Activated naive CD8-positive, alpha-beta T cell (primary cell): ENCODE results near the gene NRBP1.
A peak's percentile ranks its signal among the peaks of the same experiment; 100 is the strongest.

Experiments
- H3K27ac Mint-ChIP-seq: one replicate; pipeline ENCODE4 v1.8.0; 2021; ENCODE audit warnings: mixed read lengths
- H3K27me3 Mint-ChIP-seq: one replicate; pipeline ENCODE4 v1.8.0; 2021; ENCODE audit warnings: mixed read lengths
- H3K36me3 Mint-ChIP-seq: one replicate; pipeline ENCODE4 v1.8.0; 2021; ENCODE audit warnings: mixed read lengths
- H3K4me1 Mint-ChIP-seq: one replicate; pipeline ENCODE4 v1.8.0; 2021; ENCODE audit warnings: low read depth, mixed read lengths
- H3K4me3 Mint-ChIP-seq: one replicate; pipeline ENCODE4 v1.8.0; 2021; ENCODE audit warnings: mild to moderate bottlenecking, mixed read lengths
- H3K9me3 Mint-ChIP-seq: one replicate; pipeline ENCODE4 v1.8.0; 2021; ENCODE audit warnings: low read depth, mixed read lengths

NRBP1 gene

DNA sequence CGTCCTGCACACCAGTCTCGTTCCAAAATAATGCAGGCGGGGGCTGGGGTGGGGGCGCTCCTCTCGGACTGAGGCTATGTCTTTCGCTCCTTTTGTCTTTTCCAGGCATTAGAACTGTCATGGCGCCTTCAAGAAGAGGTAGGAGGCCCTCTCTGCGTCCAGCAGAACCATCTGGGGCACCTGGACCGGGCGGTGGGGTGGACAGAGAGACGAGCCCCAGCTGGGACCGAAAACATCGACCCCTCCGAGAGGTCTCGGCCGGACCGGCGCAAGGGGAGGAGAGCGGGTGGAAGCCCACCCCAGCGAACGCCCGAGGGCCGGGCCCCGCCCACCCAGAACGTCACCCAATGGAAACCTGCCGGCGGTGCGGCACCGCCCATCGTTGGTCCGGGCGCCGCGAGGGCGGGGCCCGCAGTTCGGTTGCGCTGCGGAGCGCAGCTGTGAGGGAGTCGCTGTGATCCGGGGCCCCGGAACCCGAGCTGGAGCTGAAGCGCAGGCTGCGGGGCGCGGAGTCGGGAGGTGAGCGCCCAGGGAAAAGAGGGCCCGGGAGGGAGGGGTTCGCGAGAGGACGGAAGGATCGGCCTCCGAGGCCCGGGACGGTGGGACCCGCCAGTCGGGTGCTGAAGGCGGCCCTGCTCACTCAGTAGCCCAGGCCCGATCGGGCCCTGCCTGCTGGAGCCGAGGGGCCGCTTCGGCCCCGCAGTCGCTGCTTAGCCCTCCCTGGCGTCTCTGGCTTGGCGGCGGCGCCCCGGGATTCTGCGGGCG is at the start of gene NRBP1:
TSS of gene NRBP1 (plus strand) at position 419 of the 765 bp plus-strand sequence. CDS start 4,643 bp downstream, outside the sequence.
- Mint-ChIP-seq H3K27me3 (no peaks in the 10 kb centered on the region), H3K4me1 (peaks cover 40% of the 10 kb centered on the region), H3K4me3 (peak within 1 kb of the TSS; percentile 98), H3K9me3 (no peaks in the 10 kb centered on the region), H3K27ac (peak within 1 kb of the TSS; percentile 97), H3K36me3 (no peaks in the 10 kb centered on the region)

DNA sequence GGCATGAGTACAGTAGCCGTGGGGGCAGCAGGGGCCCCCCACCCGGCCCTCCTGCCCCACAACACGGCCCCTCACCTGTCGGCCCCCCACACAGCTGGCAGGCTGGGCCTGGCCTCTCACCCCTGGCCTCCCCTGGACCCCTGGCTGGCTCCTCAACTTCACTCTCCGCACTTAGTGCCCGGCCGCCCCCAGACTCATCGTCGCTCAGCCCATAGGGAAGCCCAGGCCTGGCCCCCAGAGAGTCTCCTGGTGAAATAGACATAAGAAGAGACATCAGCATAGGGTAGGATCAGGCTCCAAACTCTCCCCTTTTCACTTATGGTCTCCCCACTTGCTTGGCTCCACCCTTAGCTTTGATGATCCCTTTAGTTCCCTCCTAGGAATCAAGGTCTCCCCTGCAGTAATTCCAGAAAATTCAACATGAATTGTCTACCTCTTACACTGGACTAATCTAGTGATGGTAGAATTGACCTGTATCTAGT is 49.6 kb upstream of the NRBP1 start:
- H3K9me3 Mint-ChIP-seq, result no peaks in the 10 kb centered on the region
- peaks cover 21% of the 10 kb centered on the region for H3K4me1 Mint-ChIP-seq

GRCh38 chr2:27379383-27379835 is 49.0 kb upstream of the NRBP1 start:
- H3K27ac Mint-ChIP-seq, result peak overlapping the region; percentile 96
- H3K9me3 Mint-ChIP-seq, result no peaks in the 10 kb centered on the region
- H3K27me3 Mint-ChIP-seq, result no peaks in the 10 kb centered on the region

More for the DNA sequence above, 49.6 kb upstream of the NRBP1 start:
- H3K27ac Mint-ChIP-seq, result peak overlapping the region; percentile 96
- H3K27me3 Mint-ChIP-seq, result no peaks in the 10 kb centered on the region
- H3K36me3 Mint-ChIP-seq, result peaks cover 2% of the 10 kb centered on the region
- peak overlapping the region; percentile 93 for H3K4me3 Mint-ChIP-seq

DNA sequence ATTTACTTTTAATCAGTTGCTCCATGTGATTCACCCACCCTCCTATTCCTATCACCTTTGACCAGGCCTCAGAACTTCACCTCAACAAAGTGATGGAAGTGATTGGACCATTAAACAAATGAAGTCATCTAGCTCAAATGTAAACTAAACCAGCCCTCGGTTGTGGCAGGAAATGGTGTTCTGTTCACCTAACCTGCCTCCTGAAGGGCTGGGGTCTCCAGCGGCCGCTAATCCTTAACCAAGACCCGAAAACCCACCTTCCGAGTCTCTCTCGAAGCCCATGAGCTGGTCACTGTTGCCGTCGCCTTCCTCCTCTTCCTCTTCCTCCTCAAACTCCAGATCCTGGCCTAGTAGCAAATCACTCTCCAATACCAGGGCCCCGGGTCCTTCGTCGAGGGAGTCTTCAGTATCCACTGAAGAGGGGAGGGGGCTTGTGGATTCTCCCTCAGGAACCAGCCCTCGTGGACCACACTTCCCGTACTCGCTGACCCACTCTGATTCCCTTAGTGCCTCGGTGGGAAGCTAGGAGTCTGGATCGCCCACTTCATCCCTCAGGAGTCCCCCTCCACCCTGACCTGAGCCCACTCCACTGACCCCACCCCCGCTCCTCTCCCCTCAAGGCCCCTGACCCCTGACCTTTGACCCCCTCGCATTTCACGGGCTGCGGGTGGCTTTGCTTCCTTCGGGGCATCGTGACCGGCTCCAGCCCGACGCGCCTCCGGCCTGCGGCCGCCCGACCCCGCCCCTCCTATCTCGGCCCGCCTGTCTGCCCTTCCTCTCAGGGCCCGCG is 48.4 kb upstream of the NRBP1 start:
- peak overlapping the region; percentile 96 for H3K27ac Mint-ChIP-seq
- H3K9me3 Mint-ChIP-seq, result no peaks in the 10 kb centered on the region
- no peaks in the 10 kb centered on the region for H3K27me3 Mint-ChIP-seq
- peaks cover 6% of the 10 kb centered on the region for H3K36me3 Mint-ChIP-seq
- H3K4me3 Mint-ChIP-seq, result peak overlapping the region; percentile 93
- peaks cover 21% of the 10 kb centered on the region for H3K4me1 Mint-ChIP-seq

More at GRCh38 chr2:27379383-27379835, 49.0 kb upstream of the NRBP1 start:
- Mint-ChIP-seq H3K4me3 (peak overlapping the region; percentile 93), H3K36me3 (peaks cover 5% of the 10 kb centered on the region), H3K4me1 (peaks cover 22% of the 10 kb centered on the region)

DNA sequence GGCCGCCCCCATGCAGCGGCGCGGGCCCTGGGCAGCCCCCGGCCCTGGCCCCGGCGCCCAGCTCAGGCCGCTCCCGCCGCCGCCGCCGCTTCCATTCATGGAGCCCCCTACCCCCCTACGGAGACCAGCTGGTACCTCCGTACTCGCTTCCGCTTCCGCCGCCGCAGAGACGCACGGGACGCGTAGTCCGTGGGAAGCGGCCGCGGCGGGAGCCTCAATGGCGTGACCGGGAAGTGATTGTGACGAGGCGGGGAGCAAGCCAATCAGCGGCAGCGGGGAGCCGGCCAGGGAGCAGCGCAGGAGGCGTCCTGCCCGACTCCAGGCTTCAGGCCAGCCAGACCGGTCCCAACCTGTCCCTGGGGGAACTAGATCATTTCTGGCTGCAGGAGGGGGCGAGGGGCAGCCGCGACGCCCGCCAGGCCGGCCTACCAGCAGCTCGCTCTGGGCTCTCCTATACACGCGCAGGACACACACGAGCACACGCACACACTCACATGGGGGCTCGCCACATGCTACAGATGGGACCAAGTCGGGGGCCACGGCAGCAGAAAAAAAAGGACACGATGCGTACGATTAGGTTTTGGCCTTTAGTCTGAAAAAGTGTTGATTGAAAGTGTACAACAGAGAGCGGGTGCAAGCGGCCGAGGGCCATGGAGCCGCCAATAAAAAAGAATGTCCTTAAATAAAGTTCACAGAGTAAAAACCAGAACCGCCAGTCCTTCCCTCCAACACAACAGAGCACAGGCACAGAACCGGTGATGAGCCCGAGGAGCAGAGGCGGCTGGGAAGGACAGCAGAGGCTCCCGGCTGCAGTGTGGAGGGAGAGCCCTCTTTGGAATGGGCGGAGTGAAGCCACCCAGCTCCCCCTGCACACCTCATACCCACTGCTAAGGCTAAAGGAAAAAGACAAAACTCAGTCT is 47.5 kb upstream of the NRBP1 start, which contains the start of gene ZNF513:
TSS of gene ZNF513 (minus strand) at position 109 of the 920 bp plus-strand sequence. CDS start 208 bp downstream, outside the sequence.
- Mint-ChIP-seq H3K9me3 (no peaks in the 10 kb centered on the region), H3K27ac (peak within 1 kb of the TSS; percentile 96), H3K4me1 (peaks cover 21% of the 10 kb centered on the region), H3K27me3 (no peaks in the 10 kb centered on the region), H3K4me3 (peak within 1 kb of the TSS; percentile 93), H3K36me3 (peaks cover 12% of the 10 kb centered on the region)

DNA sequence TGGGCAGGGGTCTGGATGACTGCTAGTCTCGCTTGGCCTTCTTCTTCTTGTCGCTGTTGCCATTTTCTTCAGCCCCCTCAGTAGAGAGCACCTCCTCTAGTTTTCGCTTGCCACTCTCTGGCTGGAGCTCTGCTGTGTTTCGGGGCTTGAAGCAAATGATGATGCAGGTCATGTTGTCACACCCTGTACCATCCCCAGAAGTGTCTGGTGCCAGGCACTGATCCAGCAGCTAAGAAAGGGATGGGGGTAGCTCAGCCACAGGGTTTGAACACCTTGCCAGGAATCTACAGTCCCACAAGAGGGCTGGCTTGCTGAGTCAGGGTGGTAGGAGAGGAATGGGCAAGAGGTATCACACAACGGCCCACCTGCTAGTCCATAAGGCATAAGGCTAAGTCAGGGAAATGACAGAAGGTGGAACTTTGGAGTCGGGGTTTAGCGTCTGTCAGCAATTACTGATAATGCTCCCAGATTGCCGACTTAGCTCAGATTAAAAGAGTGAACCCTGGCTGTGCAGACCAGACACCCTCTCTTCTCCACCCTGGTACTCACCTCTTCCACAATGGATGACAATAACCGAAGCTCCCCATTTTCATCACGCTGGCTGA is 46.8 kb upstream of the NRBP1 start:
- Mint-ChIP-seq H3K4me1 (peaks cover 21% of the 10 kb centered on the region), H3K36me3 (peaks cover 12% of the 10 kb centered on the region), H3K4me3 (peak overlapping the region; percentile 85), H3K27ac (peak overlapping the region; percentile 94), H3K27me3 (no peaks in the 10 kb centered on the region), H3K9me3 (no peaks in the 10 kb centered on the region)

DNA sequence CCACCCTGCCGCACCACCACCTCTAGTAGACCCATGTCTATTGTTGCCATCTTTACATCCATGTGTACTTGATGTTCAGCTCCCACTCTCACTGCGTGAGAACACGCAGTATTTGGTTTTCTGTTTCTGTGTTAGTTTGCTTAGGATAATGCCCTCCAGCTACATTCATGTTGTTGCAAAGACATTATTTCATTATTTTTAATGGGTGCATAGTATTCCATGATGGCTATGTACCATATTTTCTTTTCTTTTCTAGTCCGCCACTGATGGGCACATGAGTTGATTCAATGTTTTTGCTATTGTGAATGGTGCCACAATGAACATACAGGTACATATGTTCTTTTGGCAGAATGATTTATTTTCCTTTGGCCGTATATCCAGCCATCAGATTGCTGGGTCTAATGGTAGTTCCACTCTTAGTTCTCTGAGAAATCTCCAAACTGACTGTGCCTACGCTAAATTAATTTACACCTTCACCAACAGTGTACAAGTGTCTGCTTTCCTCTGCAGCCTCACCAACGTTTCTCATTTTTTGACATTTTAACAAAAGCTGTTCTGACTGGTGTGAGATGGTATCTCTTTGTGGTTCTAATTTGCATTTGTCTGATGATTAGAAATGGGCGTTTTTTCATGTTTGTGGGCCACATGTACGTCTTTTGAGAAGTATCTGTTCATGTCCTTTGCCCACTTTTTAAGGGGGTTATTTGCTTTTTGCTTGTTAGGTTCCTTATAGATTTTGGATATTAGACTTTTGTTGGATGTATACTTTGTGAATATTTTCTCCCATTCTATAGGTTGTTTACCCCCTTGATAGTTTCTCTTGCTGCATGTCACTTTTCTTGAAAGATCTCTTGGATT is 37.4 kb upstream of the NRBP1 start:
- peak overlapping the region; percentile 41 for H3K27ac Mint-ChIP-seq
- H3K9me3 Mint-ChIP-seq, result no peaks in the 10 kb centered on the region
- peaks cover 10% of the 10 kb centered on the region for H3K36me3 Mint-ChIP-seq
- peaks cover 25% of the 10 kb centered on the region for H3K4me1 Mint-ChIP-seq
- peak overlapping the region; percentile 49 for H3K4me3 Mint-ChIP-seq
- H3K27me3 Mint-ChIP-seq, result no peaks in the 10 kb centered on the region

DNA sequence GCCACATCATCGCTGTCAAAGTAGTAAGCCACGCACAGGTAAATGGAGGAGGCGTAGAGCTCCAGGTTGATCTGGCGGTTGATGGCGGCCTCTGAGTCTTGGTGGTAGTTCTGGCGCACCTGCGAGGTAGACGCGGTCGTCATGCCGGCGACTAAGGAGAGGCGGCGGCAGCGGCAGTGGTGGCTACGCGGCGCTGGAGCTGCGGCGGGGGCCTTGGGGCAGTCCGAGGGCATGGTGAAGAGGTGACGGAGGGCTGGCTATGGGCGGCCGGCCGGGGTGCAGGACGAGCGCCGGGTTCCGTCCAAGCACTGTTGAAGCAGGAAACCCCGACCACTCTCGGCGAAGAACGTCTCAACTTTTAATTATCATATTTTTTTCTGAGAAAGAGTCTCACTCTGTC is 35.2 kb upstream of the NRBP1 start:
- Mint-ChIP-seq H3K27me3 (no peaks in the 10 kb centered on the region), H3K27ac (no peak overlapping the region), H3K9me3 (no peaks in the 10 kb centered on the region), H3K4me1 (peaks cover 38% of the 10 kb centered on the region), H3K36me3 (peaks cover 10% of the 10 kb centered on the region), H3K4me3 (no peak overlapping the region)

DNA sequence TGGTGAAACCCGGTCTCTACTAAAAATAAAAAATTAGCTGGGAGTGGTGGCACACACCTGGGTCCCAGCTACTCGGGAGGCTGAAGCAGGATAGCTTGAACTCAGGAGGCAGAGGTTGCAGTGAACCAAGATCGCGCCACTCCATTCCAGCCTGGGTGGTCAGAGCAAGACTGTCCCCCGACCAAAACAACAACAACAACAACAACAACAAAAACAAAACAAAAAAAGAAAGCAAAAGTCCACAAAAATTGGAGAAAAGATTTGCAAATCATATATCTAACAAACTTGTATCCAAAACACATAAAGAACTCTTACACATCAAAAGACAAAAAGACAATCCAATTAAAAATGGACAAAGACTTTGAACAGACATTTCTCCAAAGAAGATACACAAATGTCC is 29.5 kb upstream of the NRBP1 start:
- Mint-ChIP-seq H3K4me1 (peaks cover 43% of the 10 kb centered on the region), H3K36me3 (peaks cover 2% of the 10 kb centered on the region), H3K4me3 (no peak overlapping the region), H3K27ac (no peak overlapping the region), H3K27me3 (no peaks in the 10 kb centered on the region), H3K9me3 (no peaks in the 10 kb centered on the region)

DNA sequence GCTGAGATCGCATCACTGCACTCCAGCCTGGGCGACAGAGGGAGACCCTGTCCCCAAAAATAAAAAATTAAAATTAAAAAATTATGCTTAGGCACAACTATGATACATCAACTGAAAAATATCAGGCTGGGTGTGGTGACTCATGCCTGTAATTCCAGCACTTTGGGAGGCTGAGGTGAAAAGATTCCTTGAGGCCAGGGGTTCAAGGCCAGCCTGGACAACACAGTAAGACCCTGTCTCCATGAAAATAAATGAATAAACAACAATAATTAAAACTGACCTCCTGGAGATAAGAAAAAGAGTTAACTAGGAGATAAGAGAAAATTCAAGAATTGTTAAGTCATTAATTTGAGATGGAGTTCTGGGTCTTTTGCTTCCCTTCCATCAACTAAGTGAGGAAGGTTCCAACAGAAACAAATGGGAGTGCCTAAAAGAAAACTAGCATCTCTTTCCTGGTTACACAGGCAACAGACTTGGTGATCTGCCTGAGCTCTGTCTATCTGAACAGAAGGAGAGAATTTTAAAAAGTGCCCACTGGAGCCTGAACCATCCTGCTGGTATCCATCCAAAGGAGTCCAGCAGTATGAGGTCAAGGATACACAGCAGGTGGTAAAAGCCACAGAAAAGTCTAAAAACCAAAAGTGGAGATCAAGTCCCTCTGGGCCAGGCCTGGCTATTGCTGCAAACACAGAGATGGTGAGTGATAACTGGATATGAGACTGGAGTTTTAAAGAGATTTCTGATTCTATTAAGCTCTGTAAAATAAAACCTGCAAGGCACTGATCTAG is 27.9 kb upstream of the NRBP1 start:
- Mint-ChIP-seq H3K9me3 (no peaks in the 10 kb centered on the region), H3K36me3 (peaks cover 2% of the 10 kb centered on the region), H3K27ac (peak overlapping the region; percentile 46), H3K4me3 (no peak overlapping the region), H3K4me1 (peaks cover 47% of the 10 kb centered on the region), H3K27me3 (no peaks in the 10 kb centered on the region)

DNA sequence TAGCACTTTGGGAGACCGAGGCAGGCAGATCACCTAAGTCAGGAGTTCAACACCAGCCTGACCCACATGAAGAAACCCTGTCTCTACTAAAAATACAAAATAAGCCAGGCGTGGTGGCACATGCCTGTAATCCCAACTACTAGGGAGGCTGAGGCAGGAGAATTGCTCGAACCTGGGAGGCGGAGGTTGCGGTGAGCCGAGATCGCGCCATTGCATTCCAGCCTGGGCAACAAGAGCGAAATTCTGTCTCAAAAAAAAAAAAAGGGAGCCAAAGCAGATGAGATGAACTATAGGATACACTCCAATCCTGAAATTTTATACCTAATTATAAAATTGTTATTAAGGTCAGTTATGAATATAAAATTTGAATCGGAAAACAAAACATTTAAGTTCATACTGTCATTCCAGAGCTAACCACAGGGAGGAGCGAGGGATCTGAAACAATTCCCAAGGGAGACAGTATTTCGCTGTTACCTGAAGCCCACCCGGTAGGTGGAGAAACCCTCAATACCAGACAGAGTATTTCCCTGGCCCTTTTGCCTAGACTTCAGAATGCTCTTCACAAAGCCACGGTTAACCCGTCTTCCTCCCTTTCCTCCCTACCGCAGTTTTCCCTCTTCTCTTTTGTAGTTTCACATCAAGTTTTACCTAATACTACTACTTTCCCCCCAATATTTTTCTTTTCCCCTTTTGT is 20.5 kb upstream of the NRBP1 start:
- Mint-ChIP-seq H3K4me1 (peaks cover 43% of the 10 kb centered on the region), H3K36me3 (peaks cover 4% of the 10 kb centered on the region), H3K27ac (peak overlapping the region; percentile 88), H3K9me3 (no peaks in the 10 kb centered on the region), H3K4me3 (peak overlapping the region; percentile 95), H3K27me3 (no peaks in the 10 kb centered on the region)

DNA sequence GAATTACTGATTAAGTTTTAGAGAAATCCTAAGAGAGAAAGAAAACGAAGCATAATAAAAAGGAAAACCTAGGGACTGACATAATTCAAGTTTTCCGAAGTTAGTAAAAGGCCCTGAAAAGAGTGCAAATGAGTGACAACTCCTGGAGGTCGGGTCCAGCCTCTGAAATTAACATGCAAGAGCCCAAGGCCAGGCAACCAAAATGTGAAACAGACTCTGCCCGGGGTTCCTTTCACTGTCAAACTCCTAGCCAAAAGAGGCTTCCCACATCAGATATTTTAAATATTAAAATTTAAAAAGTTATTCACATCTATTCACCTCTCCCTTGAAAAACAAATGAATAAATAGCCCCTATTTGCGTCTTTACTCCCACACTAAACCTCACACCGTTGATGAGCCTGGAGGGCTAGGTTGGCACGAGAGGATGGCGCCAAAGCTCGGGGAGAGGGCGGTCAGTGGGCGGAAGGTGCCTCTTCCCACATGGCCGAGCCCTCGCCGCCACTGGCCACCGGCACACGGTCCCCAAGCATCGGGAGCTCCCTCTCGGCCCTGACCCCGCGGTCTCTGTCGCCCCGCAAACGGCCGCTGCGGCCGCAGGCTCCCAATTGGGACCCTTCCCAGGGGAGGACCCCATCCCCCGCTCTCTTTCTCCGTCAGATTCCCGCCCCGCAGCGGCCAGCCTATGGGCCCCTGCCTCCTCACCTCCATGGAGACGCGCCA is 19.7 kb upstream of the NRBP1 start:
- Mint-ChIP-seq H3K27me3 (no peaks in the 10 kb centered on the region), H3K4me1 (peaks cover 38% of the 10 kb centered on the region)

More for the DNA sequence above, 19.7 kb upstream of the NRBP1 start:
- Mint-ChIP-seq H3K27ac (peak overlapping the region; percentile 88), H3K4me3 (peak overlapping the region; percentile 95), H3K9me3 (no peaks in the 10 kb centered on the region), H3K36me3 (peaks cover 4% of the 10 kb centered on the region)
